GOT3 (cell line): ENCODE data around the gene TRIM10.
"Not testable (repeated sequence)": the region's sequence is repeated elsewhere in the genome, so short reads cannot be mapped to it uniquely, and the experiment has no call there.

Experiments used
- DNase-seq: peaks from one replicate; lab custom pipeline; 2025; ENCODE audit warnings: mixed read lengths; lab: John Stamatoyannopoulos, UW

TRIM10 gene

GRCh38 chr6:30154061-30154460 lies 7.0 kb downstream of the TRIM10 start:
- no peak for DNase-seq

DNA sequence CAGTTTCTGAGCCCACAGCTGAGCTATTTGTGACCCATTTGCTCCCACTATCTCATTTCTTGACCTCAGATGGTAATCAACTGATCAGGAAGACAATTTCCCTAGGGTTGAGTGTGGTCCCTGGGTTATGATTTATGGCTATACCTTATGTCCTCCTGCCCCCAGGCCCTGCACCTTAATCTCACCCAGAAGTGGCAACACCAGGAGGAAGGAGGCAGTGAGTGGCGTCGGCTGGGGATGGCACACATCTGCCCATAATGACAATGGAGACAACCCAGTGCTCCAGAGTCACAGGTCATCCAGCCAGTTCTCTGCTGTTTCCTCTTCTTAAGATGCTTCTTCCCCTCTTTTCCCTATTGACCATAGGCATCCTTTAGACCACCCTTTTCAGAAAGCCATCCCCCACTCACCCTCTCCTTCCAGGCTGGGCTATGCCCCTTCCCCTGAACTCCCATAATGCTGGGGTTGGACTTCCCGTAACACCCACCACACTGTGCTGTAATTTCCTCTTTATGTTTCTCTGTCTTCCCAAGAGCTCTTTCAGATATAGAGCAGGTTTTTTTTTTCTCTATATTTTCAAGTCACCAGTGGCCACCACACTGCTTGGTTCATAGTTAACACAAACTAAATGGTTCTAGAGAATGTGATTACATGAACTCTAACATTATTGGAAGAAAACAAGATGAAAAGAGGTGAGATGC lies 8.0 kb downstream of the TRIM10 start:
- no peak for DNase-seq

DNA sequence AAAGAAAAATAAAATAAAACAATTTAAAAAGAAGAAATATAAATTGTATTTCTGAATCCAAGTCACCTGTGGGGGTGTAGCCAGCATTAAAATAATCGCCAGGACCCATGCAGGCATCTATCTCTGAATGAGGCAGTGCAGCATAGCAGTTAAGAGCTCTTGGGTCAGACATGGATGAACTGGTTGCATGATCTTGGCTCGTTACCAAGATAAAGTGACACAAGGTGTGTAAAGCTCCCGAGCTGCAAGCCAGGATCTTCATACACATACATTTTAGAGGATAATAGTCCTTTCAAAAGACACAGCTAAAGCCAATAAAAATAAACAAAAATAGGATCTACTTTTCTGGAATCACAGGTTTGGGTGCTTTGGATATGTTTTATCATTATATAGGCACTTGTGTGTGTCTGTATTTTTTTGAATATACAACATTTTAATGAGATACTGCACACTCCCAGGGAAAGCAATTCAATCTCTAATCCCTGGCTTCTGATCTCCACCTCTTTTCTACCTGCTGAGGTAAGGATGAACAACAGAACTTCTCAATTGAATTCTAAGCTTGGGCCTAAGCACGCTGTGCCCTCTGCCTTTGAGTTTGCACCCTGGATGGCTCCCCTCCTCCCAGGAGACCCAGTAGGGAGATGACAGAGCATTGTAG lies 8.9 kb downstream of the TRIM10 start:
- DNase-seq = no peak

GRCh38 chr6:30151580-30151979 lies 9.4 kb downstream of the TRIM10 start:
- DNase-seq = no peak

GRCh38 chr6:30150671-30151395 lies 10.2 kb downstream of the TRIM10 start:
- no peak for DNase-seq

DNA sequence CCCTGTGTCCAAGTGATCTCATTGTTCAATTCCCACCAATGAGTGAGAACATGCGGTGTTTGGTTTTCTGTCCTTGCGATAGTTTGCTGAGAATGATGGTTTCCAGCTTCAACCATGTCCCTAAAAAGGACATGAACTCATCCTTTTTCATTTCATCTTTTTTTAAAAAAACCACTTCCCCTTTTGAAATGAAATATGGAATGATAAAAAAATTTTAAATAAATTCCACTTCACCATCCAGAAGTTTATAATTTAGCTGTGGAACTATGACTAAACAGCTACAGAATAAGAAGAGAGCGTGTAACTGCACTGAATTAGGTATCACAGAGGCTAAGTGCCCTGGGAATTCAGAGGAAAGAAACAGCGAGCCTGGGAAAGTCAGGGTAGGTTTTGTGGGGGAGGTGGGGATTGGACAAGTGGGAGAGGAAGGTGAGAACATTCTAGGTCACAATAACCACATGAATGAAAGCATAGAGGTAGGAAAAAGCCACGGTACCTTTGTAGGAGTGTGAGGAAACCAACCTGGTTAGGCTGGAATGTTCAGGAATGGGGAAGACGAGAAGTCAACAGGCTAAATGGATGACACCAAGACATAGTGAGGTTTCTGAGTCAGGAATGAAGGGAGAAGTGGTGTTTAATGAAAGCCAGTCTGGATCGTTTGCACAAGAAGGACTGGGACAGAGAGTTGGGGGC lies 11.0 kb downstream of the TRIM10 start:
- no peak for DNase-seq

- no peak for DNase-seq
Observed at GRCh38 chr6:30149234-30149633, 11.8 kb downstream of the TRIM10 start.

DNA sequence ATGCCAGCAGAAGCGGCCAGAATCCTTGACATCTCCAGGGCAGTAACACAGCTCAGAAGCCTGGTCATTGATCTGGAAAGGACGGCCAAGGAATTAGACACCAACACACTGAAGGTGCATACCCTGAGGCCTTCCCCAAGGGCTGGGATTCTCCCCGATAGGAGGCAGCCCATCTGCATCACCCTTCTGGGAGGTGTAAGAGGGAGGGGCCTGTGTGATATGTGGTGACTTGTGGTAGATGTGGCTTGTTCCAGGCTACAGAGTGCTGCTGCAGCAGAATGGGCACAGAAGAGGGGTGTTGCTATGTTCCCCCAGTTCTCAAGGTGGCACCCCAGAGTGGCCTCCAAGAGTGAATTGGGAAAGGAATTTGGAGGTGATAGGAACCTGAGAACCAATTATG lies 13.9 kb downstream of the TRIM10 start:
- DNase-seq = no peak

DNA sequence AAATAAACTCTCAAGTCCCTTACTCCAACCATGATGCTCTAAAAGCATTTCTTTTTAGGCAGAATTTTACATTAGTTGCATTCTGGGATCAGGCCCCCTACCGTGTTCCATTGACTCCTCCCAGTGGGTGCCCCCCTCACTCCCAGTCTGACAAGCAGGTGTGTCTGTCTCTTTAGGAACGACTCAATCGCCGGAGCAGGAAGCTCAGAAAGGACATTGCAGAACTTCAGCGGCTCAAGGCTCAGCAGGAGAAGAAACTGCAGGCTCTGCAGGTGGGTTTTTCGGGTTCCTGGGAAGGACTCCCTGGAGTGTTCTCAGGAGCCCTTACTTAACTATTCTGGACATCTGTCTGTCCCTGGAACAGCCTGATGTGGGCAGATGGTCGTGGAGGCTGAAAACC lies 15.2 kb downstream of the TRIM10 start:
- DNase-seq = no peak

DNA sequence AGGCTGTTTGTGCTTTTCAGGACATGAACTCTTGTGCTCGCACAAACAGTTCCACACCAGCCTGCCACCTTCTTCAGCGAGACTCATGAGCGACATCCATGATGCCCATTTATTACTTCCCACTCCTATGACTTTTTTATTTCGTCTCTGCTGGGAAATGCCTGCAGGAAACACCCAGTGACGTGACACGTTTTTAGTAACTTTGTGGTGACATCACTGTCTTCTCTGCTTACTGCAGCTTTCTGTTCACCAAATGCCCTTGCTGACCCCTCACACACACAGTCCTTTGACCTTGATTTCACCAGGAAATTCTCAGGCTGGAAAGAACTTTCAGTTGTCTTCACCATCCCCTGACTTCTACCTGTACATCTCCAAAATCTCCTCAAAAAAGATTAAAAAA lies 16.2 kb downstream of the TRIM10 start:
- DNase-seq = no peak

GRCh38 chr6:30143780-30144179 lies 17.2 kb downstream of the TRIM10 start:
- no peak for DNase-seq

DNA sequence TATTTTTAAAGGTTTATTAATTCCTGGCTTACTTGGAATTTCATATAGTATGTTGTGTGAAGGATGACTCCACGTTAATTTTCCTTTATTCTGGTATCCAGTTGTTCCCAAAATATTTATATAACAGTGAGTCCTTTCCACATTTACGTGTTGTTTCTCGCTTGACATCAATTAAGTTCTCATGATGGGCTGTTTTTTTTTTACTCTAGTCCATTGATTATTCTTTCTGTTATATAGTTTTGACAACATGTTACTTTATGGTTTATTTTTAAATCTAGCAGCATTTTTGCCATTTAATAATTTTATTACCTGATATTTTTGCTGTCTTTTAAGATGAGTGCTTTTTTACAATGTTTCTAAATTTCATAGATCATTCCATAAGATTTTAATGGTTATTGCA lies 18.3 kb downstream of the TRIM10 start:
- DNase-seq = no peak

- not testable (repeated sequence) for DNase-seq
Observed at GRCh38 chr6:30140240-30140639, 20.8 kb downstream of the TRIM10 start.

DNA sequence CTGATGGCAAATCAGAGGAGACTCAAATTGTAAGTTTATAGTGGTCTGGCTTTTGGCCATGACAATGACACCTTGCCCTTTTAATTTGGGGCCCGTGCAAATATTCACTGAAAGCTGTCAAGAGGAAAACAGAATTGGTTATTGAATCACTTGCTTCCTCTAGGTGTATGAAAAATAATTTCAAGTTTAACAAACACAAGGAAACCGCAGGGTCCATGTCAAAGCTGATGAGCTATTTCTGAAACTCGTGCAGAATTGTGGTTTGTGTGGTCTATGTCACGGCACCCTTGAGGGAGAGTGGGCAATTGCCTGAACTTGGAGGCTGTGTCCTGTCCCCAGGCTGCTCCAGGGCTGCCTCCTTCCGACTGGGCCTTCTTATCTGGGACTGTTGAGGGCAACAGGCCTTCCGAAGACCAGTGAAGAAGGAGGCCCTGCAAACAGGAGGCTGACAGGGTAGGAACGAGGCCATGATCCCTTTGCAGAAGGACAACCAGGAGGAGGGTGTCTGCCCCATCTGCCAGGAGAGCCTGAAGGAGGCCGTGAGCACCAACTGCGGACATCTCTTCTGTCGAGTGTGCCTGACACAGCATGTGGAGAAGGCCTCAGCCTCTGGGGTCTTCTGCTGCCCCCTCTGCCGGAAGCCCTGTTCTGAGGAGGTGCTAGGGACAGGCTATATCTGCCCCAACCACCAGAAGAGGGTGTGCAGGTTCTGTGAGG lies 24.3 kb downstream of the TRIM10 start:
- DNase-seq = no peak

GRCh38 chr6:30135757-30136156 lies 25.3 kb downstream of the TRIM10 start, which contains the start of gene TRIM40:
Gene TRIM40 (plus strand): TSS chr6:30136140. CDS start chr6:30137037, 897 bp downstream.
- DNase-seq = no peak

DNA sequence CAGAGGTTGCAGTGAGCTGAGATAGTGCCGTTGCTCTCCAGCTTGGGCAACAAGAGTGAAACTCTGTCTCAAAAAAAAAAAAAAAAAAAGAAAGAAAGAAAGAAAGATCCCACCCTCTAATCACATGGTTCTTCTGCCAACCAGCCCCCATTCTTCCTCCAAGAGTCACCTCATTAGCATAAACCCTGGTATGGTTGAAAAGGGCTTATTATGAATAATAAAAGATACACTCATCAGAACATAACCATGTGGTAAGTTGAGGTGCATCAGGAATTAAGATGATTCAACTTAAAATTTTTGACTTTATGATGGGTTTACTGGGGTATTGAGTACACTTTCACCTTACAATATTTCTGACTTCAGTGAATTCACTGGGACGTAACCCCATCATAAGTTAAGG lies 25.9 kb downstream of the TRIM10 start:
- no peak for DNase-seq

DNA sequence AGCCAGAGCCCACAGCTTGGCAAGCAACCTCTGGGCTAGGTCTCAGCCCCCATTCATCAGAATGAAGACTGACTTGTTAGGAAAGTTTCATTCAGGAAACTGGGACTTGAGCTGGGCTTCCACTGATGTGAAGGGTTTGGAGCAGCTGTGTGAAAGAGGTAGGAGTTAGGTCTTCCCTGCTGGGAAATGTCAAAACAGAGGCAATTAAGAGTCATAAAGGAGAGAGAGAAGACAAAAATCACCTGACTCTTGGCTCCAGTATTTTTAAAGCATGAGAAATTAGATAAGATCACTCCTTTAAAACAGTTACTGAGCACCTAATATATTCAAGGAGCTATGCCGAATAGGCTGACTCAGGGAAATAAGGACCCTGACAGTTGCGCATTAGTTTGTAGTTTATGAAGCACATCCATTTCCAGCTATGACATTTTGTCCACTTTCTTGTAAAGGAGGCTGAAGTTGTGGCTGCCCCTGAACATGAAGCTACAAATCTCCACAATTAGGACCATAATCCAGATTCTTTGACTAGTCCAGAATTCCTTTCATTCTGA lies 29.0 kb downstream of the TRIM10 start:
- DNase-seq = no peak

DNA sequence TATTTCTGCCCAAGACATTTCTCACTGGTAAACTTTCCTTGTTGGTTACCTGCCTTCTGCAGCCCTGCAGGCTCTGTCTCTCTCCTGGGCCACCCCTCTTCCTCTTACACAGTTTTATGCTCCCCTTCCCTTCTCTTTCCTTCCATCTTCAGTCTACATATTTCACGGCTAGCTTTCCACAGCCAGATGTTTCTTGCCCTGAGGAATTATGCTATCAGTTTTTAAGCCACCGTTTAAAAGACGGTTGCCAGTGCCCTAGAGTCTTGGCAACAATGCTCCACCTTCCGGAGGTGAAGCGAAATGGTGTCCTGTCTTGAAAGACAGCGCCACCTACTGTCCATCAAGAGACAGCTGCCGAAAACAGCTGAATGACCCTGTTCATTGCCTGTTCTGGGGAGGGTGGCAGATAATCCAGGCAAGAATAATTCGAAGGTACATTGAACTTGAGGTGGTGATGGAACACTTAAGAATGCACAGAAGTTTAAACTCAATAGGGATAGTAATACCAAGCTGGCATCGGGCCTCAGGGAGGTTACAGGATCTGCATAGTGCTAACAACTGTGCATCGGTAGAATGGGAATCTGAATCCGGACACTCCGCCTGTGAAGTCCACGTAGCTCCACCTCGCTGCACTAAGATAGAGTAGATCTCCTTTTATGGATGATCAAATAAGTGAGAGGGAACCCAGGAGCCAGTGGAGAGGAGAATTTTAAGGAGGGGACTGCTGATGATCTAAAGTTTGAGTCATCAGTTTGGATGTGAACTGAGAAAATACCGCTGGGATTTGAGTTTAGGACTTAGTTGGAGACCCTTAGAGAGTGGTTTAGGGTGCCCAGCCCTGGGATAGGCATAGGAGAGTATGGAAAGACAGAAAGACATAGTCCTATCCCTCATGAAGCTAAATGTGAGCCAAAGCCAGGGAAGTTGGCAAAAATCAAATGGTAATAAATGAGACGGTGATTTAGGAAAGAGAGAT lies 29.8 kb downstream of the TRIM10 start:
- DNase-seq = peak; percentile 6

DNA sequence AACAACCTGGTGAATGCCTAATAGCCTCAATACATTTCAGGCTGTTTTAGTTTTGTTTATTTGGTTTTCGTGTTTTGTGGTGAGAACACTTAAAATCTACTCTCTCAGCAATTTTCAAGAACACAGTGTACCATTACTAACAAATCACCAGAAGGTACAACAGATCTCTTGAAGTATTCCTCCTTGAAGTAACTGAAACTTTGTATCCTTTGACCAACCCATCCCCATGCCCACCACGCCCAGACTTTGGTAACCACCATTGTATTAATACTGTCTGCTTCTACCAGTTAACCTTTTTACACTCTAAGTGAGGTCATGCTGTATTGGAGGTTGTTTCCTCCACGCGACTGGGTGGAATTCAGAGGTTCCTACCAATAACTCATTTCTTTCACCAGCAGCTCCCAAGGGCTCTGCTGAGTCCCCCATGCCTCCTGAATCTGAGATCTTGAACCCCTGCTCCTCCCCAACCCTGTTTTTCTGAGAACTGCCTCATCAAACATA lies 30.8 kb downstream of the TRIM10 start:
- DNase-seq = no peak
